Mucosa of descending colon (tissue), 3 donors: ENCODE results near the gene SAYSD1. TPM values are rescaled to one million over a fixed set of nuclear protein-coding genes. Genes with fewer than 3 reads are reported as not detected.

ENCODE experiments used
- ATAC-seq: fragments of 200-7000 bp; cut with Tn5 transposase; one replicate; pipeline ENCODE4 v1.9.1; 2020; ENCODE audit warnings: mild to moderate bottlenecking, moderate library complexity
- DNase-seq, 3 donors: peaks; one replicate each; pipeline ENCODE4 v3.0.0-alpha.2; 2020
- H3K36me3 ChIP-seq: fragments of 200-600 bp; one replicate; pipeline ENCODE4 v1.8.0; 2021; ENCODE audit warnings: low read depth, mild to moderate bottlenecking
- H3K4me1 ChIP-seq: fragments of 200-600 bp; one replicate; pipeline ENCODE4 v1.8.0; 2021; ENCODE audit warnings: low read depth, mild to moderate bottlenecking
- H3K4me3 ChIP-seq: fragments of 200-600 bp; one replicate; pipeline ENCODE4 v1.8.0; 2021; ENCODE audit warnings: mild to moderate bottlenecking
- H3K9me3 ChIP-seq: fragments of 200-600 bp; one replicate; pipeline ENCODE4 v1.8.0; 2021; ENCODE audit warnings: mild to moderate bottlenecking
- intact Hi-C, 2 donors: fragments of 100-400 bp; cut with DNase I in 1 of 2; cut with micrococcal nuclease in 1 of 2; formaldehyde crosslinking; loops; one replicate each; pipeline versions ENCODE4 v1.11.0 to v1.11.1; 2022; cut with DNase I, micrococcal nuclease
- total RNA-seq, 3 donors: library from RNA; stranded (reverse); fragmentation: NEBNext Ultra II Directional in 2 of 3; extraction: Animal tissue kit (Norgen Biotek cat#: 25700) in 2 of 3; gene quantifications; one replicate each; pipeline versions ENCODE4 v1.2.1 to v1.2.4, GENCODE V29; 2021 to 2023
- TF ChIP-seq, protein P1 (sequence below): fragments of 200-600 bp; IDR thresholded peaks from one replicate; pipeline ENCODE4 v1.8.0; 2022; ENCODE audit warnings: antibody characterized with exemption, mild to moderate bottlenecking
- donor health status: DM: no; HTN: no; CAD: no; lungs with moderate emphysema.
- donor health status: DM: no; HTN: no; CAD: no.
- donor health status: DM: no; HTN: yes; CAD: no.

Gene SAYSD1
- total RNA-seq, 3 donors from 2014 or later = 12.8 to 16.0 (median 14.7) TPM

DNA sequence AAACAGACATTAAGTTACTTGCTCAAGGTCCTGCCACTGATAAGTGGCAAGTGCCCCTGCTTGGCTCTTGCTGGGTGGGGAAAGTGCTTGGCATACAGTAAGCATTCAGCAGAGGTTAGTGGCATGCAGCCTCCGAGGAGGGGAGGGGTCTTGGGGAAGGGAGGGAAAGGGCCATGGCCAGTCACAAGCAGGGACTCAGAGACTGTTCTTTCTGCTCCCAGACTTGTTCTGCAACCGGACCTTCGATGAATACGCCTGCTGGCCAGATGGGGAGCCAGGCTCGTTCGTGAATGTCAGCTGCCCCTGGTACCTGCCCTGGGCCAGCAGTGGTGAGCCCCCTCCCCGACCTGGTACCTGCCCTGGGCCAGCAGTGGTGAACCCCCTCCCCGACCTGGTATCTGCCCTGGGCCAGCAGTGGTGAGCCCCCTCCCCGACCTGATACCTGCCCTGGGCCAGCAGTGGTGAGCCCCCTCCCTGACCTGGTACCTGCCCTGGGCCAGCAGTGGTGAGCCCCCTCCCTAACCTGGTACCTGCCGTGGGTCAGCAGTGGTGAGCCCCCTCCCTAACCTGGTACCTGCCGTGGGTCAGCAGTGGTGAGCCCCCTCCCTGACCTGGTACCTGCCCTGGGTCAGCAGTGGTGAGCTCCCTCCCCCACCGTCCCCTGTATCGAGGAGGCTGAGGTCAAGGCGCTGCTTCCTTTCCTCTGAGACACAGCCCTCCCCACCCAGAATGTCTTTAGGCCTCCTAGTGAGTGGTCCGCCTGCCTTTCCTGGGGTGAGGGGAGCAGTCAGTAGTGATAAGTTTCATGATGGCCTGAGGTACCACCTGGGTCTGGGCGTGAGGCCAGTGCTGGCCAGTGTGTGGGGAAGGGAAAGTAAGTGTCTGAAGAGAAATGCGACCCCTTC lies 57.5 kb downstream of the SAYSD1 start:
- H3K4me3 ChIP-seq = no peak overlapping the region
- intact Hi-C loops = no loop called here
- peaks cover 15% of the 10 kb centered on the region for H3K4me1 ChIP-seq
- DNase-seq = no peak
- H3K9me3 ChIP-seq = no peaks in the 10 kb centered on the region
- TF ChIP-seq, protein P1, sequence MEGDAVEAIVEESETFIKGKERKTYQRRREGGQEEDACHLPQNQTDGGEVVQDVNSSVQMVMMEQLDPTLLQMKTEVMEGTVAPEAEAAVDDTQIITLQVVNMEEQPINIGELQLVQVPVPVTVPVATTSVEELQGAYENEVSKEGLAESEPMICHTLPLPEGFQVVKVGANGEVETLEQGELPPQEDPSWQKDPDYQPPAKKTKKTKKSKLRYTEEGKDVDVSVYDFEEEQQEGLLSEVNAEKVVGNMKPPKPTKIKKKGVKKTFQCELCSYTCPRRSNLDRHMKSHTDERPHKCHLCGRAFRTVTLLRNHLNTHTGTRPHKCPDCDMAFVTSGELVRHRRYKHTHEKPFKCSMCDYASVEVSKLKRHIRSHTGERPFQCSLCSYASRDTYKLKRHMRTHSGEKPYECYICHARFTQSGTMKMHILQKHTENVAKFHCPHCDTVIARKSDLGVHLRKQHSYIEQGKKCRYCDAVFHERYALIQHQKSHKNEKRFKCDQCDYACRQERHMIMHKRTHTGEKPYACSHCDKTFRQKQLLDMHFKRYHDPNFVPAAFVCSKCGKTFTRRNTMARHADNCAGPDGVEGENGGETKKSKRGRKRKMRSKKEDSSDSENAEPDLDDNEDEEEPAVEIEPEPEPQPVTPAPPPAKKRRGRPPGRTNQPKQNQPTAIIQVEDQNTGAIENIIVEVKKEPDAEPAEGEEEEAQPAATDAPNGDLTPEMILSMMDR = no peak
- no peaks in the 10 kb centered on the region for H3K36me3 ChIP-seq
- no peak for ATAC-seq

DNA sequence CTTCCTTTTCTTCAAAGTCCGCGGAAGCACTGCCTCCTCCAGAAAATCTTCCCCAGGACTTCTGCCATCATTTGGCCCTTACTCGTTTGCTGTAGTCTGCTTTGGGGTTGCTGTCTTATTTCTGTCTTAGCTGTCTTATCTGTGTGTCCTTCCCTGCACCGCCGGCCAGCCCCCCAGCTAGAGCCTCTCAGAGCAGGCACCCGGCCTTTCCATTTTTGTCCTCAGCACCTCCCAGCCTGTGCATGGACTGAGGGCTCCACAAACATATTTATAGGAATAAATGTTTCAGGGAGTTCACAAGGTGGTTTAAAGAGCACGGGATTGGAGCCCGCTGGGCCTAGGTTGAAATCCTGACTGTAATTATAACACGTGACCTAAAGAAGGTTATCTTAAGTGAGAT lies 58.3 kb downstream of the SAYSD1 start:
- TF ChIP-seq, protein P1 = no peak
- H3K4me3 ChIP-seq = no peak overlapping the region
- ATAC-seq (no peak), DNase-seq (no peak)
- intact Hi-C loops = no loop called here
- H3K9me3 ChIP-seq = no peaks in the 10 kb centered on the region
- H3K4me1 ChIP-seq = peaks cover 15% of the 10 kb centered on the region
- no peaks in the 10 kb centered on the region for H3K36me3 ChIP-seq

DNA sequence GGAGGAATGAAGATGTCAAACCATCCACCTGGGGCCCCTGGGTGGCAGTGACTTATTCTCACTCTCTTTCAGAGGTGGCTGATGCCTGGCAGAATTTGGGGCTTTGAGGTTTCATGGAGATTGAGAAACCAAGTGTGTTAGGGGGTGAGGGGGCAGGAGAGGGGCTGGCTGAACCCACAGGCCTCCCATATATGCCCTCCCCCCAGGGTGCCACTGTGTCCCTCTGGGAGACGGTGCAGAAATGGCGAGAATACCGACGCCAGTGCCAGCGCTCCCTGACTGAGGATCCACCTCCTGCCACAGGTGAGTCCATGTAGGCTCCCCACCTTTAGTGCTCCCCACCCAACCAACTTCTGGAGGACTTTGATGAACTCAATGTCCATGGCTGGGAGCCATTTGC lies 58.8 kb downstream of the SAYSD1 start:
- ATAC-seq = no peak
- Histone ChIP-seq H3K9me3 (no peaks in the 10 kb centered on the region), H3K36me3 (no peaks in the 10 kb centered on the region), H3K4me1 (peaks cover 15% of the 10 kb centered on the region), H3K4me3 (no peak overlapping the region)
- intact Hi-C loops = no loop called here
- TF ChIP-seq, protein P1 = no peak
- DNase-seq = no peak

DNA sequence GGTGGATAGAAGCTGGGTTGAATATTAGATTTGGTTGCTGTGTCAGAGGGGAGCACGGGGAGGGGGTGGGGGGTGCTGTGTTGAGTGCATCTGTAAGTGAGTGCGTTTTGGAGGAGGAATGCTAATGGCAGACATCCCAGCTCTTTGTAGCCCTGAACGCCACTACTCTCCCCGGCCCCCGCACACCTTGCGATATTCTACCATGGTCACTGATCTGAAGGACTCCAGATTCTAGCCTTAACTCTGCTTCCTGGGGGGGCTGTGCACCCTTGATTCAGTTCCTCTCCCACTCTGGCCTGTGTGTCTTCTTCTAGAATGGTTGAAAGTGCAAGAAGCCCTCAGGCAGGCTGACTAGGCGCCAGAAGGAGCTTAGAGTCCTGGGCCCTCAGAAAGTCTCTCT lies 59.3 kb downstream of the SAYSD1 start:
- peaks cover 15% of the 10 kb centered on the region for H3K4me1 ChIP-seq
- no peaks in the 10 kb centered on the region for H3K9me3 ChIP-seq
- DNase-seq (no peak), ATAC-seq (no peak)
- H3K36me3 ChIP-seq = no peaks in the 10 kb centered on the region
- intact Hi-C loops = no loop called here
- no peak overlapping the region for H3K4me3 ChIP-seq
- TF ChIP-seq, protein P1 = no peak

DNA sequence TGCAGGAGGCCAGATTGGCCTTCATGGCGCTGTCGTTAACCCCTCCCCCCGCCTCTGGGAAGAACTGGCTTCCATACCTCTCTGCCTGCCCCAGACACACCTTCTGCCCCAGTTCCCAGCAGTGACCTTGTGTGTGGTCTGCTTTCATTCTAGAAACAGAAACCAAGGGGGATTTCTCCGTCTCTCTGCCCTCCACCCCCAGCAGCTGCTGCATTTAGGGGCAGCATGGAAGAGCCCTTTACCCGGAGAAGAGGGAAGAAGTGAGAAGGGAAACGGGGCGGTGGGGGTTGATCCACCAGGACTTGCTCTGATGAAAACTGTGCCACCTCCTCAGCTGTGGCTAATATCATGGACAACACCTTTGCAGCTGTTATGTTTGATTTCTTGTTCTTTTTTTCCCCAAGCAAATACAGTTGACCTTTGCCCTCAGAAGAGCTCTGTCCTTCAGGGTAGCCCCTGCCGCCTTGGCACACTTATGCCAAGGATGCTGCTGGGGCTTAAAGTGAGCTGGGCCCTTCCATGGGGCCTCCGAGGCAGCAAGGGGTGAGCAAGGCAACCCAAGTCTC lies 60.3 kb downstream of the SAYSD1 start:
- no peak overlapping the region for H3K4me3 ChIP-seq
- TF ChIP-seq, protein P1 = no peak
- peak; percentile 52 for ATAC-seq
- H3K36me3 ChIP-seq = no peaks in the 10 kb centered on the region
- intact Hi-C loops = no loop called here
- peaks cover 11% of the 10 kb centered on the region for H3K4me1 ChIP-seq
- H3K9me3 ChIP-seq = no peaks in the 10 kb centered on the region
- peak in 2 of 3 donors; percentile 38 to 43 for DNase-seq

Other genes starting within 250 kb of the SAYSD1 start
- gene GLP1R, start 66.4 kb downstream of the SAYSD1 start, total RNA-seq = under 1 TPM in 2 of 3 donors, not detected in 1; 0.09 to 0.14 TPM
- gene KCNK5, start 114.3 kb upstream of the SAYSD1 start, total RNA-seq = 10 to 100 TPM; 33.6 to 69.8 (median 42.7) TPM
- gene KCNK17, start 199.2 kb upstream of the SAYSD1 start, total RNA-seq = under 1 TPM in 2 of 3 donors, not detected in 1; 0.24 to 0.63 TPM
- gene KCNK16, start 207.5 kb upstream of the SAYSD1 start, total RNA-seq = not detected